GM18909 (cell line): ENCODE data around the gene MYH7.

Experiments
- ATAC-seq: cut with Tn5 transposase; IDR thresholded peaks from one replicate; pipeline ENCODE4 v1.9.1; 2021; ENCODE audit warnings: mild to moderate bottlenecking; ENCODE audit not compliant: unreplicated experiment, poor library complexity

Gene MYH7

DNA sequence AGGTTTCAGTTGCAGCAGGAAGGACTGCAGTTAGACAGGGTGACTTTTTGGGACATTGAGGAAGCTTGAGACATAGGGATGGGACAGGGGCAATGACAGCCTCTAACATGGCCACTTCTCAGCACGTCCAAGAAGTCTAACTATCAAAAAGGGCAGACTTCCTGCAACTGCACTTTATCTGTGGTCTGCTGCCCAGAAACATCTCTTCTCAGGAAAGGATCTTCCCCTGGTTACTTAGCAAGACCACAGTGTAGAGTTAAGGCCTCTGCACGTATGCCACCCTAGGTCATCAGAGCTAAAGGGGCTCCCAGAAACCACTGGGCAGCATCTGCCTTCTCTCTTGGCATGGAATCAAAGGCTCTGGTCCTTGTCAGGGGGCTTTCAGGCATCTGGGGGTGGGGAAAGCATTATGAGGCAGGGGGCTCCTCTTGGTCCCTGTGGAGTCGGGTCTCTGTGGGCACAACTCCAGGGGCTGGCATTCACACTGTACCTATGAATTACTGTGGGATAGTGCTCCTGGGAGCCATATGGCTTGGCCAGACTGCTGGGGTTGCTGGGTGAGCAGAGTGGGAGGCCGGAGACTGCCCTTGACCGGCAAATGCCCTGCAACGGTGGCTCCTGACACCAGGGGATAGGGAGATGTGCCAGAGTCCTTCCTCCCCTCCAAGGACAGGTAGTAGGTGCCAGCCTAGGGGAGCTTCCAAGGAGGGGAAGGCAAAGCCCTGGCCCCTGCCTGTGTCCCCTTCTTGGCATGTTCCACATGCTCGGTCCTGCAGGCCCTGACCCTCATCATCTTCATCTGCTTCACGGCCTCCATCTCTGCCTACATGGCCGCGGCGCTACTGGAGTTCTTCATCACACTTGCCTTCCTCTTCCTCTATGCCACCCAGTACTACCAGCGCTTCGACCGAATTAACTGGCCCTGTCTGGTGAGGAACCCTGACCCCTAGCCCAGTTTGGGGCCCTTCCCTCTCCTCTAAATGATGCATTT is 57.6 kb downstream of the MYH7 start:
- ATAC-seq, result no peak

DNA sequence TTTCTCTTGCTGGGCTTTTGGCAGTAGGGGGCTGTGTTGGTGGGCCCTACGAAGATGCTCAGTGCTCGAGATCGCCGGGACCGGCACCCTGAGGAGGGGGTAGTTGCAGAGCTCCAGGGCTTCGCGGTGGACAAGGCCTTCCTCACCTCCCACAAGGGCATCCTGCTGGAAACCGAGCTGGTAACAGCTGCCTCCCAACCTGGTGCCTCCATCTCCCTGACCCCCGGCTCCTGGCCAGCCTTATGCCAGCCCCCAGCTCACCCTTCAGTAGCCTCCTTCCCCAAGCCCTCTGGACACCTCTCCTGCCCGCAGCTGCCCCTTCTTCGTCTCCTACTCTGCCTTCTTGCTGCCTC is 58.3 kb downstream of the MYH7 start:
- ATAC-seq, result no peak

- no peak for ATAC-seq
These were observed 58.8 kb downstream of the MYH7 start, which contains the start of gene CMTM5 for GRCh38 chr14:23376482-23377197. TSS of gene CMTM5 (plus strand) at chr14:23377046. CDS start at chr14:23377252, 206 bp downstream.

DNA sequence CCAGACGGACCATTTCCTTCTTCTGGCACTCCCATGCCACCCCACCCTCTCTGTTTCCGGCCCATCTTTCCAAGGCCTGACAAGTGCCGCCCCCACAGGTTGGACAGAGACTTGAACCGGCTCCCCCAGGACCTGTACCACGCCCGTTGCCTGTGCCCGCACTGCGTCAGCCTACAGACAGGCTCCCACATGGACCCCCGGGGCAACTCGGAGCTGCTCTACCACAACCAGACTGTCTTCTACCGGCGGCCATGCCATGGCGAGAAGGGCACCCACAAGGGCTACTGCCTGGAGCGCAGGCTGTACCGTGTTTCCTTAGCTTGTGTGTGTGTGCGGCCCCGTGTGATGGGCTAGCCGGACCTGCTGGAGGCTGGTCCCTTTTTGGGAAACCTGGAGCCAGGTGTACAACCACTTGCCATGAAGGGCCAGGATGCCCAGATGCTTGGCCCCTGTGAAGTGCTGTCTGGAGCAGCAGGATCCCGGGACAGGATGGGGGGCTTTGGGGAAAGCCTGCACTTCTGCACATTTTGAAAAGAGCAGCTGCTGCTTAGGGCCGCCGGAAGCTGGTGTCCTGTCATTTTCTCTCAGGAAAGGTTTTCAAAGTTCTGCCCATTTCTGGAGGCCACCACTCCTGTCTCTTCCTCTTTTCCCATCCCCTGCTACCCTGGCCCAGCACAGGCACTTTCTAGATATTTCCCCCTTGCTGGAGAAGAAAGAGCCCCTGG is 59.8 kb downstream of the MYH7 start:
- ATAC-seq, result no peak

- ATAC-seq, result no peak
These were observed 62.4 kb downstream of the MYH7 start for GRCh38 chr14:23373041-23373440.

DNA sequence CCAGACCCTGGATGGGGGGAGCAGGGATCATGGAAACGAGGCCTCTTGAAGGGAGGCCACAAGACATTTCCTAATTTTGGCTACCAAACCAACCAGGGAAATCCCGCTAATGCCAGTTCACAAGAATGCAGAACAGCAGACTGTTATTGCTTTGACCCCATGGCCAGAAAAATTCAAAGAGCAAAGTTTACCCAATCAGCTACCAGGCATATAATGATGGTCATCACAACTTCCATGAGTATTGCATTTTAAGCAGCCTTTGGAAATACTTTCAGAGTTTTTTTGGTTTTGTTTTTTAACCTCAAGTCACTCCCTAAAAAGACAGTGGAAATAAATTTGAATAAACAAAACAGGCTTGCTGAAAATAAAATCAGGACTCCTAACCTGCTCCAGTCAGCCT is 63.0 kb downstream of the MYH7 start, which contains the start of gene IL25:
IL25 (plus strand) TSS at position 301 of the 400 bp plus-strand sequence.
- ATAC-seq, result no peak

GRCh38 chr14:23371865-23372264 is 63.6 kb downstream of the MYH7 start:
- no peak for ATAC-seq

DNA sequence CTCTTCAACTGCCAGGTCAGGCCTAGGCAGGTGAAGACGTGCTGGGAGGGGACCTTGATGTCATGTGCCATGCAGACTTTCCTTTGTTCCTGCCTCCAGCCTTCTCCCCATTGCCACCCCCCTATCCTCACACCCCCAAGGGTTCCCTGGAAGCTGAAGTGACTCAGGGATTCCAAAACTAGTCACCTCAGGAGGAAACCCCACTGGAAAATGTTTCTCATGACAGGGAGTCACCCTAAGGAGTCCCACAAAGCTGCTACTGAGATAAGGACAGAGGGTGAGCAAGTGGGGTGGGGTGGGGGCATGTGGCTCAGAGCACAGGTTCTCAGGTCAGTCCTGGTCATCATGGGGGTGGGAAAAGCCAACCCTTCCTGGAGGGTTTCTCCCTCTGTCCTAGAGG is 65.2 kb downstream of the MYH7 start:
- no peak for ATAC-seq

DNA sequence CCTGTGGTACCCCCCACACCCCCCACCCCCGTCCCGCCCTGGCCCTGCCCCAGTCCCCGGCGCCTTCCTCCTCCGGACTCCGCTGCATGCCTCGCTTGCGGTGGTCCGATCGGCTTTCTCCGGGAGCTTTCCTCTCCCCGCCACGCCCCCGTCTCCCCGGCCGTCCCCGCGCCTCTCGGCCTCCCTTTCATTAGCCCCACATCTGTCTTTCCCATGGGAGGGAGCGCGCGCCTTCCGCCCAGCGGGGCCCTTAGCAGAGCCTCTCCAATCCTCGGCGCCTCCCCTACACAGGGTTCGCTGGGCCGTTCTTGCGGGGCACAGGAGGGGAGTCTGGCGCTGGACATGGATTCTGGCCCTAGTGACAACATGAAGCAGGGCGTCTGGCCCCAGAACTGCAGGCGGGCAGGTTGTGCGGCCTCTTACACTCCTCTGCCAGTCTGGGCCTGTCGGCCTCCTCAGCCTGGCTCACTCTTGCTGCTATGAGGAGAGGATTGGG is 69.0 kb downstream of the MYH7 start:
- no peak for ATAC-seq

GRCh38 chr14:23365732-23366425 is 69.6 kb downstream of the MYH7 start:
- no peak for ATAC-seq

- ATAC-seq, result no peak
These were observed 70.3 kb downstream of the MYH7 start, which contains the start of gene EFS for GRCh38 chr14:23365036-23365731. TSS of gene EFS (minus strand) at chr14:23365172. CDS start at chr14:23365025, 147 bp downstream.

- ATAC-seq, result no peak
These were observed 71.1 kb downstream of the MYH7 start for GRCh38 chr14:23364164-23365035.
